ENCODE results near the gene CENPP. TPM values are rescaled to one million over a fixed set of nuclear protein-coding genes. Genes with fewer than 3 reads are reported as not detected.

The CENPP gene
- total RNA-seq, 1 donor: 2.2 TPM

DNA sequence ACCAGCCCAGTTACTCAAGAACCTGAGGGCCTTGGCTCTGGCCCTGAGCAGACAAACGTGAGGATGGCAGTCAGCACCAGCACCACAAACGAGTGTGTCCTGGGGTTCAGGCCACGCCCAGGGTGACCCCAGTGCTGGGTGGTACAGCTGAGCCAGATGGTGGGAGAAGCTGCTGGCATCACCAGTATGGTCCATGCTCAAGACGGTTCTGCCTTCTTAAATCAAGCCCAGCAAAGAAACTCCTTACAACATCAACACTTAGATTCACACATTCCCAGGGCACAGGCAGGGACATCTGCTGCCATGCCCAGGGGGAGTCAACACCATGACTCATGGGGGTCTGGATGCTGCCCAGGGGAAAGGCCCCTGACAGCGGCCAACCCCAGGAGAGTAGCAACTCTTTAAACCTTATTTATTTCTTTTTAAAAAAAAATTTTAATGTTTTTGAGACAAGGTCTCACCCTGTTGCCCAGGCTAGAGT, 312.9 kb downstream of the CENPP start:
- H3K4me3 ChIP-seq (ENCODE audit: low read depth, low read length): no peak overlapping the region
- no peak for DNase-seq (ENCODE audit: low read depth)
- no peak for TF ChIP-seq CTCF (IDR thresholded peaks at IDR 0.05; ENCODE audit: insufficient read depth, low read depth, low read length)

GRCh38 chr9:92639124-92639523, 313.4 kb downstream of the CENPP start:
- TF ChIP-seq CTCF (IDR thresholded peaks at IDR 0.05; ENCODE audit: insufficient read depth, low read depth, low read length): no peak
- no peak overlapping the region for H3K4me3 ChIP-seq (ENCODE audit: low read depth, low read length)
- DNase-seq (ENCODE audit: low read depth): no peak

DNA sequence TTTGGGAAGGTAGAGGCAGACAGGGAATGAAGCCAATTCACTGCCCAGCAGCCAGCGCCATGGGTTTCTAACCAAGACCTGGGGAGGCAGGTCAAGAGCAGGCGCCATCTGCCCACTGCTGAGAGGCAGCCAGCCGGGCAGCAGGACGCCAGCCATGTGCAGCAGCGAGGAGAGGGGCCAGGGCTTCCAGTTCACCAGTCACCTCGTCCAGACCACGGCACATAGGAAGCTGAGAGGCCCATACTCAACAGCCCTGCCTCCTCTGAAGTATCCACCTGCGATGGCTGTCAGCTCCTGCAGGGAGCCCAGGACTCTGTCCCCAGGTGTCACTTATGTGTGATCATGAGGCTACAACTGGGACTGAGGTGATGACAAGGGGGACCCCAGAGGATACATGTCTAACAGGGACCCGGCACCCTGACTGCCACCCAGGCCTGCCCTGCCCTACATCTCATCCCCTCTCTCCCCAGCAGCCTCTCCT, 314.1 kb downstream of the CENPP start:
- DNase-seq (ENCODE audit: low read depth): no peak
- no peak for TF ChIP-seq CTCF (IDR thresholded peaks at IDR 0.05; ENCODE audit: insufficient read depth, low read depth, low read length)
- H3K4me3 ChIP-seq (ENCODE audit: low read depth, low read length): no peak overlapping the region

GRCh38 chr9:92640398-92641091, 314.8 kb downstream of the CENPP start:
- no peak for TF ChIP-seq CTCF (IDR thresholded peaks at IDR 0.05; ENCODE audit: insufficient read depth, low read depth, low read length)
- H3K4me3 ChIP-seq (ENCODE audit: low read depth, low read length): no peak overlapping the region

DNA sequence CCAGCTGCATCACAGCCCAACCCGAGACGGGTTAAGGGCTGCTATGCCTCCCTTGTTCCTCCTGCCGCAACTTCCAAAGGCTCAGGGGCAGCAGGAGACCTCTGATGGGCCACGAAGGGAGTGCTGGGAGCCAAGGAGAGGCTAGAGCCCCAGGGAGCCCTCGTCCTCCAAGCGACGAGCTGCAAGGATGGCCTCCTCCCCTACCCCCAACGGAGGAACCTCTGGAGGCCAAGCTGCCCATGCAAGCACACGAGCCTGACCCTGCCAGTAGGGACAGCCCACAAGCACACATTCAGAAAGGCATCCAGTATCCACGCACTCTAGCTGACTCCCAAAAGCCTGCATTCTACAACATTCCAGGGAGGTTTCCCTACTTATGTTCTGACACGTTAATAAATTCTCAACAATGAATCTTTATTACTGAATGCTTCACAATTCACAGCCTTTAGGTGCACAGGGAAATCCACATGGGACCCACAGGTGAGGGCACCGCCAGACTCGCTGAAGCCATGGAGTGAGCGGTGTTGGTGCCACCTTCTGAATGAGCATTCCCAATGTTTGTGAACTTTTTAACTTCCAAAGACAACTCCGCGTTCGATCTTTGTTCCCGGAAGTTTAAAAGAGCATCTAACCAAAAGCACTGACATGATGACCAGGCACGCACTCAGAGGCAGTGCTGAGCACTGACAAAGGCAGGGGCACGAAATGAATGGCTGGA, 315.5 kb downstream of the CENPP start:
- TF ChIP-seq CTCF (IDR thresholded peaks at IDR 0.05; ENCODE audit: insufficient read depth, low read depth, low read length): no peak
- H3K4me3 ChIP-seq (ENCODE audit: low read depth, low read length): no peak overlapping the region
- no peak for DNase-seq (ENCODE audit: low read depth)

More at GRCh38 chr9:92640398-92641091, 314.8 kb downstream of the CENPP start:
- no peak for DNase-seq (ENCODE audit: low read depth)

- no peak overlapping the region for H3K4me3 ChIP-seq (ENCODE audit: low read depth, low read length)
- DNase-seq (ENCODE audit: low read depth): no peak
- no peak for TF ChIP-seq CTCF (IDR thresholded peaks at IDR 0.05; ENCODE audit: insufficient read depth, low read depth, low read length)
Measured at GRCh38 chr9:92642041-92642451, 316.3 kb downstream of the CENPP start.

Measured in fibroblast of villous mesenchyme (primary cell).